ENCODE results near the gene ZNF225.
"Not testable (repeated sequence)": the region's sequence is repeated elsewhere in the genome, so short reads cannot be mapped to it uniquely, and the experiment has no call there.

The ZNF225 gene

DNA sequence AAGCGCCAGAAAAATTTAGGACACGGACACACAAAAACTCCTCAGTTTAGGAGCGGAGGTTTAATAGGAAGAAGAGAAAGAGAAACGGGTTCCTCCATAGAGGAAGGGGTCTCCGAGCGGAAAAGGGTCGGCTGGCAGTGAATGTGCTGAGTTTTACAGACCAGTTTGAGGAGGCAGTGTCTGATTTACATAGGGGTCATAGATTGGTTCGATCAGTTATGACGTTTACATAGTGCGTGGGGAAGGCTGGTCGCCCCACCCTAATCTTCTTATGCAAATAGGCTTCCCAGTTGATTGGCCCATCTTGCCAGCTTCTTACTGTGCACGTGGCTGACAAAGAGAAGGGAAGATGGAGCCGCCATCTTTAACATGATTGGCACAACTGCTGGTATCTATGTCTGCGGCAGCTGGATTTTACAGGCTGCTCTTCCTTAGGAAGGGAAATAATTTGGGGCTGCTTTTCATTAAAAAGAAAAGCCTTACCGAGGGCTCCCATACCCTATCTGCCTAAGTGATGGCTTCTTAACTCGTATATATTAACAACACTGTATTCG lies 1.2 kb upstream of the ZNF225 start:
- H3K4me1 ChIP-seq (ENCODE audit: control insufficient read depth, insufficient read depth, low read length): no peaks in the 10 kb centered on the region

GRCh38 chr19:44112802-44113137 lies 429 bp upstream of the ZNF225 start:
- H3K4me3 ChIP-seq (ENCODE audit: low read depth, low read length): peak overlapping the region; percentile 100
- H3K4me1 ChIP-seq (ENCODE audit: control insufficient read depth, insufficient read depth, low read length): no peaks in the 10 kb centered on the region
- peaks cover 4% of the 10 kb centered on the region for H3K9me3 ChIP-seq (ENCODE audit: control insufficient read depth, insufficient read depth, low read length)
- H3K36me3 ChIP-seq (ENCODE audit: control insufficient read depth, insufficient read depth, low read length): peaks cover 7% of the 10 kb centered on the region
- H3K9ac ChIP-seq (ENCODE audit: low read depth, low read length): peak overlapping the region; percentile 84
- H3K27me3 ChIP-seq (ENCODE audit: control insufficient read depth, insufficient read depth, low read length): no peaks in the 10 kb centered on the region

More for the DNA sequence above, 1.2 kb upstream of the ZNF225 start:
- H3K4me3 ChIP-seq (ENCODE audit: low read depth, low read length): peak overlapping the region; percentile 100
- H3K9me3 ChIP-seq (ENCODE audit: control insufficient read depth, insufficient read depth, low read length): peaks cover 4% of the 10 kb centered on the region
- H3K36me3 ChIP-seq (ENCODE audit: control insufficient read depth, insufficient read depth, low read length): peaks cover 8% of the 10 kb centered on the region
- peak overlapping the region; percentile 84 for H3K9ac ChIP-seq (ENCODE audit: low read depth, low read length)
- H3K27me3 ChIP-seq (ENCODE audit: control insufficient read depth, insufficient read depth, low read length): no peaks in the 10 kb centered on the region

GRCh38 chr19:44113784-44114390 lies 688 bp downstream of the ZNF225 start:
- peak overlapping the region; percentile 100 for H3K4me3 ChIP-seq (ENCODE audit: low read depth, low read length)
- H3K36me3 ChIP-seq (ENCODE audit: control insufficient read depth, insufficient read depth, low read length): peaks cover 5% of the 10 kb centered on the region
- no peaks in the 10 kb centered on the region for H3K9me3 ChIP-seq (ENCODE audit: control insufficient read depth, insufficient read depth, low read length)
- peak overlapping the region; percentile 83 for H3K9ac ChIP-seq (ENCODE audit: low read depth, low read length)
- no peaks in the 10 kb centered on the region for H3K4me1 ChIP-seq (ENCODE audit: control insufficient read depth, insufficient read depth, low read length)
- no peaks in the 10 kb centered on the region for H3K27me3 ChIP-seq (ENCODE audit: control insufficient read depth, insufficient read depth, low read length)

- H3K36me3 ChIP-seq (ENCODE audit: control insufficient read depth, insufficient read depth, low read length); H3K27me3 ChIP-seq (ENCODE audit: control insufficient read depth, insufficient read depth, low read length); H3K9ac ChIP-seq (ENCODE audit: low read depth, low read length); H3K4me3 ChIP-seq (ENCODE audit: low read depth, low read length); H3K4me1 ChIP-seq (ENCODE audit: control insufficient read depth, insufficient read depth, low read length); H3K9me3 ChIP-seq (ENCODE audit: control insufficient read depth, insufficient read depth, low read length): not testable (repeated sequence)
These were observed 8.0 kb downstream of the ZNF225 start for GRCh38 chr19:44121162-44121561.

GRCh38 chr19:44131955-44132354 lies 18.8 kb downstream of the ZNF225 start:
- Histone ChIP-seq H3K9ac (ENCODE audit: low read depth, low read length) (no peak overlapping the region), H3K27me3 (ENCODE audit: control insufficient read depth, insufficient read depth, low read length) (no peaks in the 10 kb centered on the region), H3K36me3 (ENCODE audit: control insufficient read depth, insufficient read depth, low read length) (peaks cover 1% of the 10 kb centered on the region), H3K9me3 (ENCODE audit: control insufficient read depth, insufficient read depth, low read length) (no peaks in the 10 kb centered on the region), H3K4me3 (ENCODE audit: low read depth, low read length) (no peak overlapping the region), H3K4me1 (ENCODE audit: control insufficient read depth, insufficient read depth, low read length) (no peaks in the 10 kb centered on the region)

GRCh38 chr19:44141191-44142058 lies 28.2 kb downstream of the ZNF225 start, which contains the start of gene ZNF234:
ZNF234 (plus strand) TSS chr19:44141554; CDS start chr19:44144633, 3,079 bp downstream.
- Histone ChIP-seq H3K9ac (ENCODE audit: low read depth, low read length) (peak within 1 kb of the TSS; percentile 62), H3K36me3 (ENCODE audit: control insufficient read depth, insufficient read depth, low read length) (no peaks in the 10 kb centered on the region), H3K9me3 (ENCODE audit: control insufficient read depth, insufficient read depth, low read length) (no peaks in the 10 kb centered on the region), H3K4me1 (ENCODE audit: control insufficient read depth, insufficient read depth, low read length) (no peaks in the 10 kb centered on the region), H3K4me3 (ENCODE audit: low read depth, low read length) (peak within 1 kb of the TSS; percentile 84), H3K27me3 (ENCODE audit: control insufficient read depth, insufficient read depth, low read length) (no peaks in the 10 kb centered on the region)

GRCh38 chr19:44142059-44142433 lies 28.8 kb downstream of the ZNF225 start:
- H3K27me3 ChIP-seq (ENCODE audit: control insufficient read depth, insufficient read depth, low read length): no peaks in the 10 kb centered on the region
- H3K9me3 ChIP-seq (ENCODE audit: control insufficient read depth, insufficient read depth, low read length): no peaks in the 10 kb centered on the region
- no peak overlapping the region for H3K9ac ChIP-seq (ENCODE audit: low read depth, low read length)
- H3K4me3 ChIP-seq (ENCODE audit: low read depth, low read length): peak overlapping the region; percentile 84
- H3K36me3 ChIP-seq (ENCODE audit: control insufficient read depth, insufficient read depth, low read length): no peaks in the 10 kb centered on the region
- H3K4me1 ChIP-seq (ENCODE audit: control insufficient read depth, insufficient read depth, low read length): no peaks in the 10 kb centered on the region

DNA sequence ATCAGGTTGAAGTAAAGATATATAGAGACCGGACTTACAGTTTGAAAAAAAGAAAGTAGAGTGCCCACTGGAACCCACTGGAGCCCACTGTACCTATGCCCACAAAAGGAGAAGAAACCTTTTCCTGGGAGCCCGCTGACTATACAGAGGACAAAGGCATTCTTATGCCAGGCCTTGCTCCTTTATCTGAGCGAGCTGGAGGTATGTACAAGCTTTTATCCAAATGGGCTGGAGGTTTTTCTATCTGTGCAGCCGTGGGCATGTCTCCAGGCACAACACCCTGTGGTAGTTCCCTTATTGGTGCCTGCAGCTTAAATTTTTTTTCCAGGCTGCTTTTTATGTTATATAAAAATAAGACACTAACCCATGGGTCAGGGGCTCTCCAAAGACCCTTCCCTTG lies 36.6 kb downstream of the ZNF225 start:
- Histone ChIP-seq H3K36me3 (ENCODE audit: control insufficient read depth, insufficient read depth, low read length) (peaks cover 3% of the 10 kb centered on the region), H3K27me3 (ENCODE audit: control insufficient read depth, insufficient read depth, low read length) (no peaks in the 10 kb centered on the region)

DNA sequence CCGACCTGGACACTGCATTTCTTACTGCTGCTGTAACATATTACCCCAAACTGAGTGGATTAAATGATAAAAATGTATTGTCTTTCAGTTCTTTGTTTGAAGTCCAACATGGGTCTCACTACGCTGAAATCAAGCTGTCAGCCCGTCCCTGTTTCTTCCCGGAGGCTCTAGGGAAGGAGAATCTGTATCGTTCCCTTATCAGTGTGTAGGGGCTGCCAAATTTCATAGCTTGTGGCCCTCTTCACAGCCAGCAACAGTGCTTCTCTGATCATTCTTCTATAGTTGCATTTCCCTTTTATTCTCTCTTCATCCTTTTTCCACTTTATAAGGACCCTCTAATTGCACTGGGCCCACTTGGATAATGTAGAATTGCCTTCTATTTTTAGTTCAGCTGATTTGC lies 38.3 kb downstream of the ZNF225 start:
- Histone ChIP-seq H3K4me1 (ENCODE audit: control insufficient read depth, insufficient read depth, low read length) (no peaks in the 10 kb centered on the region), H3K27me3 (ENCODE audit: control insufficient read depth, insufficient read depth, low read length) (no peaks in the 10 kb centered on the region), H3K4me3 (ENCODE audit: low read depth, low read length) (no peak overlapping the region), H3K36me3 (ENCODE audit: control insufficient read depth, insufficient read depth, low read length) (peaks cover 9% of the 10 kb centered on the region), H3K9ac (ENCODE audit: low read depth, low read length) (no peak overlapping the region), H3K9me3 (ENCODE audit: control insufficient read depth, insufficient read depth, low read length) (peaks cover 6% of the 10 kb centered on the region)

More for the DNA sequence above, 36.6 kb downstream of the ZNF225 start:
- Histone ChIP-seq H3K9me3 (ENCODE audit: control insufficient read depth, insufficient read depth, low read length) (no peaks in the 10 kb centered on the region), H3K9ac (ENCODE audit: low read depth, low read length) (no peak overlapping the region), H3K4me1 (ENCODE audit: control insufficient read depth, insufficient read depth, low read length) (no peaks in the 10 kb centered on the region), H3K4me3 (ENCODE audit: low read depth, low read length) (no peak overlapping the region)

- no peaks in the 10 kb centered on the region for H3K4me1 ChIP-seq (ENCODE audit: control insufficient read depth, insufficient read depth, low read length)
- no peak overlapping the region for H3K9ac ChIP-seq (ENCODE audit: low read depth, low read length)
- peaks cover 13% of the 10 kb centered on the region for H3K36me3 ChIP-seq (ENCODE audit: control insufficient read depth, insufficient read depth, low read length)
- H3K4me3 ChIP-seq (ENCODE audit: low read depth, low read length): no peak overlapping the region
- H3K9me3 ChIP-seq (ENCODE audit: control insufficient read depth, insufficient read depth, low read length): peaks cover 13% of the 10 kb centered on the region
- no peaks in the 10 kb centered on the region for H3K27me3 ChIP-seq (ENCODE audit: control insufficient read depth, insufficient read depth, low read length)
These were observed 43.3 kb downstream of the ZNF225 start for GRCh38 chr19:44156475-44156874.

- H3K9ac ChIP-seq (ENCODE audit: low read depth, low read length): no peak overlapping the region
- no peak overlapping the region for H3K4me3 ChIP-seq (ENCODE audit: low read depth, low read length)
- H3K27me3 ChIP-seq (ENCODE audit: control insufficient read depth, insufficient read depth, low read length): no peaks in the 10 kb centered on the region
- H3K36me3 ChIP-seq (ENCODE audit: control insufficient read depth, insufficient read depth, low read length): peaks cover 3% of the 10 kb centered on the region
- no peaks in the 10 kb centered on the region for H3K9me3 ChIP-seq (ENCODE audit: control insufficient read depth, insufficient read depth, low read length)
- H3K4me1 ChIP-seq (ENCODE audit: control insufficient read depth, insufficient read depth, low read length): no peaks in the 10 kb centered on the region
These were observed 50.6 kb downstream of the ZNF225 start for GRCh38 chr19:44163789-44164188.

- Histone ChIP-seq H3K4me1 (ENCODE audit: control insufficient read depth, insufficient read depth, low read length) (no peaks in the 10 kb centered on the region), H3K36me3 (ENCODE audit: control insufficient read depth, insufficient read depth, low read length) (peaks cover 3% of the 10 kb centered on the region), H3K9ac (ENCODE audit: low read depth, low read length) (no peak overlapping the region), H3K27me3 (ENCODE audit: control insufficient read depth, insufficient read depth, low read length) (no peaks in the 10 kb centered on the region), H3K4me3 (ENCODE audit: low read depth, low read length) (peak overlapping the region; percentile 85), H3K9me3 (ENCODE audit: control insufficient read depth, insufficient read depth, low read length) (no peaks in the 10 kb centered on the region)
These were observed 51.1 kb downstream of the ZNF225 start for GRCh38 chr19:44164327-44164672.
